HG03520 (cell line): ENCODE data around the gene ATP10B.
"Not testable (repeated sequence)": the region's sequence is repeated elsewhere in the genome, so short reads cannot be mapped to it uniquely, and the experiment has no call there.

Source experiments
- ATAC-seq: cut with Tn5 transposase; IDR thresholded peaks from one replicate; pipeline ENCODE4 v1.9.1; 2021; ENCODE audit warnings: mild to moderate bottlenecking, moderate library complexity; ENCODE audit not compliant: unreplicated experiment

Gene ATP10B

GRCh38 chr5:160757194-160757593, 94.8 kb downstream of the ATP10B start:
- ATAC-seq = no peak

- no peak for ATAC-seq
Observed at GRCh38 chr5:160750938-160751657, 100.9 kb downstream of the ATP10B start.

GRCh38 chr5:160749682-160750081, 102.3 kb downstream of the ATP10B start:
- ATAC-seq = no peak

GRCh38 chr5:160749026-160749425, 103.0 kb downstream of the ATP10B start:
- ATAC-seq = no peak

- no peak for ATAC-seq
Observed at GRCh38 chr5:160747987-160748386, 104.0 kb downstream of the ATP10B start.

- ATAC-seq = no peak
Observed at GRCh38 chr5:160747559-160747958, 104.5 kb downstream of the ATP10B start.

- ATAC-seq = no peak
Observed at GRCh38 chr5:160744268-160745101, 107.5 kb downstream of the ATP10B start.

GRCh38 chr5:160743027-160743426, 109.0 kb downstream of the ATP10B start:
- ATAC-seq = peak; percentile 52

- ATAC-seq = no peak
Observed at GRCh38 chr5:160742446-160742845, 109.6 kb downstream of the ATP10B start.

- no peak for ATAC-seq
Observed at GRCh38 chr5:160727296-160727997, 124.6 kb downstream of the ATP10B start.

- ATAC-seq = no peak
Observed at GRCh38 chr5:160726721-160727120, 125.3 kb downstream of the ATP10B start.

- ATAC-seq = no peak
Observed at GRCh38 chr5:160720822-160721221, 131.2 kb downstream of the ATP10B start.

GRCh38 chr5:160715508-160715907, 136.5 kb downstream of the ATP10B start:
- ATAC-seq = not testable (repeated sequence)

GRCh38 chr5:160703547-160704189, 148.3 kb downstream of the ATP10B start:
- ATAC-seq = no peak

- peak; percentile 96 for ATAC-seq
Observed at GRCh38 chr5:160702934-160703333, 149.1 kb downstream of the ATP10B start.

- no peak for ATAC-seq
Observed at GRCh38 chr5:160702311-160702803, 149.7 kb downstream of the ATP10B start.

GRCh38 chr5:160701403-160701802, 150.6 kb downstream of the ATP10B start:
- ATAC-seq = no peak

- ATAC-seq = no peak
Observed at GRCh38 chr5:160699301-160699700, 152.7 kb downstream of the ATP10B start.

- no peak for ATAC-seq
Observed at GRCh38 chr5:160697281-160697680, 154.7 kb downstream of the ATP10B start.

GRCh38 chr5:160694896-160695295, 157.1 kb downstream of the ATP10B start:
- no peak for ATAC-seq
